Activated T-cell treated with anti-CD3 and anti-CD28 coated beads, Interleukin-2, amount 50 U/mL, for 24 hours (primary cell): ENCODE measurements around the gene FAM174B.
A peak's percentile ranks its signal among the peaks of the same experiment; 100 is the strongest.

Experiments used
- DNase-seq: peaks from one replicate; pipeline ENCODE4 v3.0.0-alpha.2; 2020
- H3K27ac Mint-ChIP-seq: 2 replicates; pipeline ENCODE4 v1.8.0; 2020; ENCODE audit warnings: mild to moderate bottlenecking, mixed read lengths
- H3K27me3 Mint-ChIP-seq: 2 replicates; pipeline ENCODE4 v1.8.0; 2020; ENCODE audit warnings: mixed read lengths
- H3K36me3 Mint-ChIP-seq: 2 replicates; pipeline ENCODE4 v1.8.0; 2020; ENCODE audit warnings: low read depth, mixed read lengths
- H3K4me1 Mint-ChIP-seq: 2 replicates; pipeline ENCODE4 v1.8.0; 2020; ENCODE audit warnings: low read depth, mixed read lengths
- H3K4me3 Mint-ChIP-seq: 2 replicates; pipeline ENCODE4 v1.8.0; 2020; ENCODE audit warnings: mild to moderate bottlenecking, moderate library complexity, mixed read lengths
- H3K9me3 Mint-ChIP-seq: 2 replicates; pipeline ENCODE4 v1.8.0; 2020; ENCODE audit warnings: mixed read lengths

Gene FAM174B

DNA sequence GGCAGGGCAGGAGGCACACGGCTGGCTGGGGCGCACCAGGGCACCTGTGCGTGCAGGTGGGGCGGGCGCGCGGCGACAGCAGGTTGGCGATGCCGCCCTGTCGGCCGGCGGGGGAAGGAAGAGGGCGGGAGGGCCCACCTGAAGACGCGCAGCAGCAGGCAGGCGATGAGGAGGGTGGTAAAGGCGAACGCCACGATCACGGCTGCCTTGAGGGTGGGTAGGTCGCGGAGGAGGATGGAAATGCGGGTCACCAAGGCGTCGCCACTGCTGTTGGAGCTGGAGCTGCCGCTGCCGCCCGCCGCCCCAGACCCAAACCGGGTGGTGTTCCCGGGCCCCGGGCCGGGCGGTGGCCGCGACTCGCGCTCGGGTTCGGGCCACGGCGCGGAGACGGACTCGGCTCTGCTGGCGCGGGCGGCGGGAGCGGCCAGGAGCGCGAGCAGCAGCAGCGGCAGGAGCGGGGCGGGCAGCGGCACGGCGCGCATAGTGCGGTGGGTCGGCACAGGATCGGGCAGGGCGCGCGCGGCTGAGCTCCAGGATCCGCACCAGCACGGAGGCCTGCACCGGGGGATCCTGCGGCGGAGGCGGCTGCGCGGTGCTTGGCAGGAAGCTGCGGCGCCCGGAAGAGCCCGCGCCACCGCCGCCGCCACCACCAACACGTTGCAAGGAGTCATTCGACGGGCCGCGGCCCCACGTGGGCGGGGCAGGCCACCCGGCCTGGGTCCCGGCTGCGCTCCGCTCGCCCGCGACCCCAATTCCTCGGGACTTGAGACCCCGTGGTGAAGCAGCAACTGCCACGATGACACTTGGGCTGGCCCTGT, at the start of gene FAM174B:
Gene FAM174B, minus strand, starts transcription at position 598 of the 818 bp plus-strand sequence.
- Mint-ChIP-seq H3K9me3 (no peaks in the 10 kb centered on the region), H3K4me3 (peak within 1 kb of the TSS; percentile 71), H3K36me3 (no peaks in the 10 kb centered on the region), H3K27me3 (peaks cover 57% of the 10 kb centered on the region), H3K4me1 (peaks cover 7% of the 10 kb centered on the region), H3K27ac (no peak within 1 kb of the TSS)
- DNase-seq, result peak; percentile 61

DNA sequence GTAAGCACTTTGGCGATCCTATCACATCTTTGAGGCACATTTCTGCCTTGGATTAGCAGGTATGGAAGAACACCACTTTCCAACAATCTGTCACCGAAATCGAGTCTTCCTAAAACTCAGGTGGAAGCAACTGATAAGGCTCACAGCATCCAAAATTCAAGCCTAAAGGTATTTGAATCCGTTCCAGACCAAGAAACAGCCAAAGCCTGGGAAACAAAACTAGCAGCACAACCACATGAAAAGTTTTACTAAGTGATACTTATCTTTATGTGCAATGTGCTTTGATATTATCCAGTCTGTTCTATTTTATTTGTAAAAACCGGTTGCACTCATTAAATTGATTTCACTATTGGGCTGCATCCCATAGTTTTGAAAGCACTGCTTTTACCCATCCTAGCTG, 40.5 kb upstream of the FAM174B start:
- peaks cover 30% of the 10 kb centered on the region for H3K27me3 Mint-ChIP-seq

DNA sequence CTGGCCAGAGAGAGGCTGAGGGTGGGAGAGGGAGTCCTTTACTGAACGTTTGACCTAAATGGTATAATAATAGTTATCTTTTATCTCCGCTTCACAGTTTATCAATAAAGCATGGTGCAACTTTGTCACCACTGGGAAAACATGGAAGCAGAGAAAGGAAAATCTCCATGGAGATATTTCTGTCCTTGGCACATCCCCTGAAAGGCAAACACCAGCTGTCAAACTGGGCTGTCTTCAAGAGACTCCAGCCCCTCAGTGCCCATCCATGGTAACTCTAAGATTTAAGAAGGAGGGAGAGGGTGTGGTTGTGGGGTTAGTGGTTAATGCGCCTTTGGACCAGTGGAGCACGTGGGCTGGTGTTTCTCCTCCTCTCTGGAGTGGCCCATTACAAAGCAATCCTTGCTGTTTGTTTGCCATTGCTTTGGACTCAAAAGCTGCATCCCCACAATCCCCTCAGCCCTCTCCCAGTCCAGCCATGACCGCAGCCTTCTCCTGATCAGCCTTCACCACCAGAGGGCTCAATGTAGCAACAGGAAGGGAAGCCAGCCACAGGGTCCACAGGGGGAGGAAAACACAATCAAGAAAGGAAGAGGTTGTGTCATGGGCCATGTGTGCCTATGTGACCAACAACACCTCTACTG, 38.2 kb upstream of the FAM174B start:
- Mint-ChIP-seq H3K4me3 (no peak overlapping the region), H3K36me3 (no peaks in the 10 kb centered on the region), H3K27ac (no peak overlapping the region), H3K4me1 (no peaks in the 10 kb centered on the region), H3K9me3 (peaks cover 7% of the 10 kb centered on the region), H3K27me3 (peaks cover 18% of the 10 kb centered on the region)
- DNase-seq, result no peak

More for the DNA sequence above, 40.5 kb upstream of the FAM174B start:
- no peak for DNase-seq
- H3K4me1 Mint-ChIP-seq, result no peaks in the 10 kb centered on the region
- no peaks in the 10 kb centered on the region for H3K36me3 Mint-ChIP-seq
- H3K9me3 Mint-ChIP-seq, result no peaks in the 10 kb centered on the region
- H3K27ac Mint-ChIP-seq, result no peak overlapping the region
- H3K4me3 Mint-ChIP-seq, result no peak overlapping the region

DNA sequence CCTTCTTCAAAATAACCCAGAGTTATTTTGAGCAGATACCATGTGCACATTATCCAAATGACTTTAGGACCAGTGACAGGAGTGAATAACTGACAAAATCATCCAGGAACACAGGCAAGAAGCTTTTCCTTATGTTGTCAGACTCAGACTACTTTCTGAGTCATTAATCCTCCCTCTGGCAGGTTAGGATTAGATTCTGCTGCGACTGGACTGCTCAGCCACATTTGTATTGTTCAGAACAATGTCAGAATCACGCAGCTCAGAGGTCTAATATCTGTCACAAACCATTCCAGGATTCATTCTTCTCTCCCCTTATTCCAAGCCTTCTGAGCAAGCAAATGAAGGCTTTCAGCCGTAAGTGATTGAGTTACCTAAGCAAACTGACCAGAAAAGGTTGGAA, 34.8 kb upstream of the FAM174B start:
- no peaks in the 10 kb centered on the region for H3K36me3 Mint-ChIP-seq
- peaks cover 4% of the 10 kb centered on the region for H3K27me3 Mint-ChIP-seq
- H3K27ac Mint-ChIP-seq, result no peak overlapping the region
- no peaks in the 10 kb centered on the region for H3K4me1 Mint-ChIP-seq
- H3K4me3 Mint-ChIP-seq, result no peak overlapping the region
- H3K9me3 Mint-ChIP-seq, result peaks cover 18% of the 10 kb centered on the region
- DNase-seq, result no peak

DNA sequence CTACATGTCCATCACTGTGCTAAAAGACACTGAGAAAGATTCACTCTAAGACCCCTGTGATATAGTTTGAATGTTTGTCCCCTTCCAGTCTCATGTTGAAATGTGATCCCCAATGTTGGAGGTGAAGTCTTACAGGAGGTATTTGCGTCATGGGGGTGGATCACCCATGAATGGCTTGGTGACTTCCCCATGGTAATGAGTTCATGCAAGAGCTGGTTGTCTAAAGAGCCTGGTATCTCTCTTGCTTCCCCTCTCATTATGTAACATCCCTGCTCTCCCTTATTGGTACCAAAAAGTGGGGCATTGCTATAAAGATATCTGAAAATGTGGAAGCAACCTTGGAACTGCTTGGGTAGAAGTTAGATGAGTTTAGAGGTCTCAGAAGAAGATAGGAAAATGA, 32.2 kb upstream of the FAM174B start:
- Mint-ChIP-seq H3K4me3 (no peak overlapping the region), H3K9me3 (peaks cover 18% of the 10 kb centered on the region), H3K4me1 (no peaks in the 10 kb centered on the region), H3K36me3 (no peaks in the 10 kb centered on the region), H3K27me3 (no peaks in the 10 kb centered on the region), H3K27ac (no peak overlapping the region)
- no peak for DNase-seq

DNA sequence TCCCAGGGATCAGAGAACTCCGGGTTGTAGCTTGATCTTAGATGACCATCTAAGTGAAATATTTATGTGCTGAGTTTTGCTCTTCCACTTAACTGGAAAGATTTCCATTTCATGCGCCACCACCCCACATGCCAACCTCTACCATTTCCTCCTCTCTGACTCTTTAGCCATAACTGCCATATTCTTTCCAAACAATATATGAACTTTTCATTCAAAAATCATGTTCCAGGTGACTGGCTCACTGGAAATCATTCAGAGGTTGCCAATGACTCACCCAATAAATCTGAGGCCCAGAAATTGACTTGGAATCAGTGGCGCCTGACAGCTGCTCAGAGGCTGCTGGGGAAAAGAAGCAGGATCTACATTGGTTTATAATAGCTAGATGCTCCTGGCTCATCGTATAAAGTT, 31.6 kb upstream of the FAM174B start:
- H3K27ac Mint-ChIP-seq, result no peak overlapping the region
- H3K36me3 Mint-ChIP-seq, result no peaks in the 10 kb centered on the region
- H3K4me3 Mint-ChIP-seq, result no peak overlapping the region
- H3K4me1 Mint-ChIP-seq, result no peaks in the 10 kb centered on the region
- H3K27me3 Mint-ChIP-seq, result no peaks in the 10 kb centered on the region
- peaks cover 18% of the 10 kb centered on the region for H3K9me3 Mint-ChIP-seq
- DNase-seq, result no peak

DNA sequence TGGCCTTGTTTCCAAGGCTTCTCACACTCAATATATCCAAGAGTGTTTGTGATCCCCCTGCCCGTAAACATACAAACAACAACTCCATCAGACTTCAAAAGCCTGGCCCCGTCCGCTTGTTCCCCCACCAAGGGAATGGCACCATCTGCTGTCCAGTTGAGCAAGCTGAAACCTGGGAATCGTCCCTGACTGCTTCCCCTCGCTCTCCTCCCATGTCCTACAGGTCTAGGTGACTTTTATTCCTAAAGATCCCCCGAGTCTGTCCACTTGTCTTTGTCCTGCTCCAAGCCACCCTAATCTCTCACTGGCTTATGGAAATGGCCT, 27.9 kb upstream of the FAM174B start:
- no peaks in the 10 kb centered on the region for H3K4me1 Mint-ChIP-seq
- H3K27me3 Mint-ChIP-seq, result peaks cover 3% of the 10 kb centered on the region
- no peak for DNase-seq
- no peak overlapping the region for H3K4me3 Mint-ChIP-seq
- no peaks in the 10 kb centered on the region for H3K36me3 Mint-ChIP-seq
- peaks cover 9% of the 10 kb centered on the region for H3K9me3 Mint-ChIP-seq
- no peak overlapping the region for H3K27ac Mint-ChIP-seq

DNA sequence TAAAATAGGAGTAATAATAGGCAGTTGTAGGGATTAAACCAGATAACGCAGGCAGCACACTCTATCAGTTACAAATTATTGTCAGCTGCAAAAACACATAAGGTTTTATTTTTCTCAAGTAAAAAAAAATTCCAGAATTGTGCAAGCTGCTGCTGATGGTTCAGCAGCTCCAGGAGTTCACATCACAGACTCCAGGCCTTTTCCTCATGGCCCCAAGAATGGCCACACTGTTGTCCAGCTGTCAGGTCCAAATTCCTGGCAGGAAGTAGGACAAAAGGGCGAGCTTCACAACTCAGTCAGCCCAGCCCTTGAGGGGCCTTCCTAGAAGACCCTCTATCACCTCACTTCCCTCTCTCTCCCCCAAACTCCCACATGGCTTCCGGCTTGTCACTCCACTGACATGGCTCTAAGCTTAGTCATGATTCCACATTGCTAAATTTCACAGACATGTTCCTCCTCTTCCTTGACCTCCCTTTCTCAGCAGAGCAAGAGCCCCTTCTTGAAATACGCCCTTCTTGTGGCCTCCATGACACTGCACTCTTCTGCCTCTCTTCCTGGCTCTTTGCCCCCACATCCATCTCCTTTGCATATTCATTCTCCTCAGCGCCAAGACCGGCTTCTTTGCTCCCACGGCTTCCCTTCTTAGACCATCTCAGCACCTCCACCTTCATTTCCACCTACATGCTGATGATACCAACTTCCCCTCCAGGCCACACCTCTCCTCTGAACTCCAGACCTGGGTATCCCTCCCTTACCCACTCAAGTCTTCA, 27.4 kb upstream of the FAM174B start:
- Mint-ChIP-seq H3K27me3 (peaks cover 8% of the 10 kb centered on the region), H3K4me3 (no peak overlapping the region), H3K4me1 (no peaks in the 10 kb centered on the region), H3K36me3 (no peaks in the 10 kb centered on the region), H3K27ac (no peak overlapping the region), H3K9me3 (peaks cover 3% of the 10 kb centered on the region)
- DNase-seq, result no peak

DNA sequence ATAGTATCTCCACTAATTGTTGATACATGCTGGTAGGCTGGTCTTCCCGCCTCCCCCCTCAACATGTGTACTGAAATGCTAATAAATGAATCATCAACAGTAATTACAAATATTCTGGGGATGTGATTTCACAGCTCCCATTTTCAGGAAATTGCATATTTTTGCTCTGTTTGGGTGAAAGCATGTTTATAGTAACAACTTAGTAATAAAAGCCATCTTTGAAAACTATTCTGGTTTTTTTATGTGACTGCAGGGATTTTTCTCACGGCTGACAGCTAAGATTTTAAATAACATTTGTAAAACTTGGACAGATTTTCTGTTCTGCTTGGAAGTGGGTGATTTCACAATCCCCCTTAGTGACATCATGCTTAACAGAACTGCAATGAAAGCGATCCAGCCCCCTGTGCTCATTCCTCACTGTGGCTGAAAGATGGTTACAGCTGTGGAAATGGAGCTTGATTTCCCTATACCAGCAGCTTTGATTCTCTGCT, 25.6 kb upstream of the FAM174B start:
- Mint-ChIP-seq H3K36me3 (no peaks in the 10 kb centered on the region), H3K27ac (no peak overlapping the region), H3K4me3 (no peak overlapping the region), H3K9me3 (no peaks in the 10 kb centered on the region), H3K4me1 (no peaks in the 10 kb centered on the region), H3K27me3 (peaks cover 8% of the 10 kb centered on the region)
- DNase-seq, result no peak

DNA sequence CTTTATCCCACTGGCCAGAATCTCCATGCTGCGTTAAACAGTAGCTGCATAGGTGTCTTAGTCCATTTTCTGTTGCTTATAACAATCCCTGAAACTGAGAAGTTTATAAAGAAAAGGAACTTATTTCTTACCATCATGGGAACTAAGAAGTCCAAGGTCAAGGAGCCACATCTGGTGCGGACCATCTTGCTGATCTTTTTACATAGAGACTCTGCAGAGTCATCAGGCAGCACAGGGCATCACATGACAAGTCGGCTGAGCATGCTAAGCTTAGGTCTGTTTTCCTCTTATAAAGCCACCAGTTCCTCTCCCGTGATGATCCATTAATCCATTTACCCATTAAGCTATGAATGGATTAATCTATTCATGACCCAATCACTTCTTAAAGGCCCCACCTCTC, 22.4 kb upstream of the FAM174B start:
- Mint-ChIP-seq H3K27me3 (peaks cover 12% of the 10 kb centered on the region), H3K27ac (no peak overlapping the region), H3K36me3 (no peaks in the 10 kb centered on the region), H3K4me1 (no peaks in the 10 kb centered on the region), H3K9me3 (no peaks in the 10 kb centered on the region), H3K4me3 (no peak overlapping the region)
- DNase-seq, result no peak

DNA sequence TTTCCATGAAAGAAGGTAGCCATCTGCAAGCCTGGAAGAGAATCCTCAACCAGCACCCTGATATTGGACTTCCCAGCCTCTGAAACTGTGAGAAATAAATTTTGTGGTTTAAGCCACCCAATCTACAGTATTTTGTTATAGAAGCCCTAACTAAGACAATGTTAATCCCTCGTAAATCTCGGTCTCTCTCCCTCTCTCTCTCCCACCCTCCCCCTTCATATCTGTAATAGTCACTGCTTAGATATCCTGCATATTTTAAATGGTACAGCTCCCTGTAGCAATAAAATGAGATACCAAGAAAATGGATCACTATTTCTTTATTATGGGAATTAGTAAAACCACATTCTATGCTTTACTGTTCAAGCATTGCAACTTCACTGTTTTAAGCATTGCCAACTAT, 21.0 kb upstream of the FAM174B start:
- Mint-ChIP-seq H3K27me3 (peaks cover 12% of the 10 kb centered on the region), H3K4me3 (no peak overlapping the region), H3K9me3 (no peaks in the 10 kb centered on the region), H3K36me3 (no peaks in the 10 kb centered on the region), H3K27ac (no peak overlapping the region), H3K4me1 (no peaks in the 10 kb centered on the region)
- DNase-seq, result no peak

DNA sequence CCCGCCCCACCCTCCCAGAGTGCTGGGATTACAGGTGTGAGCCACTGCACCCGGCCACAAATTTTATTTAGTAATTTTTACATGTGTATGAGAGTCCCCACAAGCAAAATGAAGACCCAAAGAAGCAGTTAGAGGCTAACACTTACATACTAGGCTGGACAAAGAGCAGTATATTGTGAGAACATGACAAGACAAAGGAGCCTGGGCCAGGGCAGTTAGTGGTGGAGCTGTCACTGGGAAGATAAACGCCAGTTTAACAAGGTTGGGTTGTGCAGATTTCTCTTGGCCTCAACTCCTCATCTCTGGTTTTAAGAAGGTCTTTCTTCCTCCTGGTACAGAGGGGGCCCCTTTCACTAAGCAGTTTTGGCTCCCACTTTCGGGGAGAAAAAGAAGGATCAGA, 19.9 kb upstream of the FAM174B start:
- Mint-ChIP-seq H3K4me1 (no peaks in the 10 kb centered on the region), H3K27me3 (peaks cover 12% of the 10 kb centered on the region), H3K4me3 (no peak overlapping the region), H3K36me3 (no peaks in the 10 kb centered on the region), H3K9me3 (no peaks in the 10 kb centered on the region), H3K27ac (no peak overlapping the region)
- no peak for DNase-seq

DNA sequence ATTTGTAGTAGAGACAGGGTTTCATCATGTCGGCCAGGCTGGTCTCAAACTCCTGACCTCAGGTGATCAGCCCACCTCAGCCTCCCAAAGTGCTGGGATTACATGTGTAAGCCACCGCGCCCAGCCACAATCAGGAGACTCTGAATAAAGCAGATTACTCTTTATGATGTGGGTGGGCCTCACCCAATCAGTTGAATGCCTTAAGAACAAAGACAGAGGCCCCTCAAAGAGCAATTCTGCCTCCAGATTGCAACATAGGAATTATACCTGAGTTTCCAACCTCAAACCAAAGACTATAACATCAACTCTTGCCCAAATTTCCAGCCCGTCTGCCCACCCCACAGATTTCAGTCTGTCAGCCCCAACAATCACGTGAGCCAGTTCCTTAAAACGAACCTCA, 18.8 kb upstream of the FAM174B start:
- H3K9me3 Mint-ChIP-seq, result no peaks in the 10 kb centered on the region
- no peak overlapping the region for H3K4me3 Mint-ChIP-seq
- no peak overlapping the region for H3K27ac Mint-ChIP-seq
- H3K36me3 Mint-ChIP-seq, result no peaks in the 10 kb centered on the region
- no peaks in the 10 kb centered on the region for H3K4me1 Mint-ChIP-seq
- no peak for DNase-seq
- H3K27me3 Mint-ChIP-seq, result peaks cover 9% of the 10 kb centered on the region

DNA sequence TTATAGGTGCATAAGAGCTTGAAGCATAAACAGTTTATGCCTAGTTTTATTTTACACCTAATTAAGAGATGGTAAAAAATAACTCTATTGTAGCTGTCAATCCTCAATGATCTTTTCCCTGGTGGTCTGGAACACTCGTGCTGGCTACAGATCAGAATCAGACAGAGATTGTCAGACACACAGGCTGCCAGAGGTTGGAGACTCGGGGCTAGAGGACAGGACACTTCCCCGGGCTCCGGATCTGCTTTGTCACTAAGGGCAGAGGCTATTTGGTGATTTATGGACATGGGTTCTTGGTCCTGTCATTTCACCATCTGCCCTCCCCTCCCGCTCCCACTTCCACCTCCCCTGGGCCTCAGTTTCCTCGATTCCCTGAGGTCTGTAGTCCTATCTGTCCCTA, 16.5 kb upstream of the FAM174B start:
- Mint-ChIP-seq H3K27me3 (peaks cover 14% of the 10 kb centered on the region), H3K4me3 (no peak overlapping the region), H3K9me3 (no peaks in the 10 kb centered on the region), H3K27ac (no peak overlapping the region), H3K4me1 (no peaks in the 10 kb centered on the region), H3K36me3 (no peaks in the 10 kb centered on the region)
- no peak for DNase-seq

DNA sequence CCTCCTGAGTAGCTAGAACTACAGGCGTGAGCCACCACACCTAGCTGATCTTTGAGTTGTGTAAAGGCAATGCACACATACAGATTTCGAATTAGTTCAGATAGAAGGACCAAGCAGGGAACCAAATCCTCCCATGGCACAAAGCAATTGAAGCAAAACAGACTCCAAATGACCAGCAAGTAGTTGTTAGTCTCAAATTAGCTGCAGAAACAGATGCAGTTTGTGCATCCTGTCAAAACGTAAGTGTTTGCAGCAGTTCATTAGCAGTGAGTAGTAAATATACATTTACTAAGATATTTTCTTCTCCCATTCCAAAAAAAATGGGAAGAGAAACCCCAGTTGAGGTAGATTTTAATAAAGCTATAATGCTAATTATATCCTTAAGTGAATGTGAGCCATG, 15.8 kb upstream of the FAM174B start:
- Mint-ChIP-seq H3K4me3 (no peak overlapping the region), H3K27ac (no peak overlapping the region), H3K4me1 (no peaks in the 10 kb centered on the region), H3K27me3 (peaks cover 21% of the 10 kb centered on the region), H3K9me3 (no peaks in the 10 kb centered on the region), H3K36me3 (no peaks in the 10 kb centered on the region)
- no peak for DNase-seq
